Gastroesophageal sphincter (tissue), 4 donors: ENCODE data around the gene VPS18. TPM values are rescaled to one million over a fixed set of nuclear protein-coding genes. Genes with fewer than 3 reads are reported as not detected.

Experiments
- ATAC-seq: fragments of 150-250 bp; one replicate; pipeline ENCODE4 v1.9.1; 2016; ENCODE audit warnings: mild to moderate bottlenecking, moderate library complexity
- H3K27ac ChIP-seq, 4 donors: fragments of 200-600 bp; sonication (generic) in 3 of 4; 1 replicate in 3 of 4; 2 replicates in 1 of 4; pipeline ENCODE4 v1.5.1; 2016 to 2019
- H3K27me3 ChIP-seq: fragments of 200-600 bp; sonication (generic); one replicate; pipeline ENCODE4 v1.5.1; 2019
- H3K36me3 ChIP-seq, 2 donors: fragments of 200-600 bp; sonication (generic); one replicate each; pipeline ENCODE4 v1.5.1; 2019; ENCODE audit warnings: control low read depth in 1 of 2
- H3K4me1 ChIP-seq, 3 donors: fragments of 200-600 bp; sonication (generic); 1 replicate in 2 of 3; 2 replicates in 1 of 3; pipeline ENCODE4 v1.5.1; 2016 to 2019; ENCODE audit warnings: control low read depth in 2 of 3
- H3K4me3 ChIP-seq, 2 donors: fragments of 200-600 bp; sonication (generic); one replicate each; pipeline ENCODE4 v1.5.1; 2019; ENCODE audit warnings: mild to moderate bottlenecking in 1 of 2, moderate library complexity in 1 of 2
- H3K9me3 ChIP-seq, 3 donors: fragments of 200-600 bp; sonication (generic); one replicate each; pipeline ENCODE4 v1.5.1; 2017 to 2019; ENCODE audit warnings: control low read depth in 2 of 3
- EP300 ChIP-seq: sonication (generic); formaldehyde crosslinking; IDR thresholded peaks from one replicate; pipeline ENCODE4 v1.6.1; 2017; ENCODE audit warnings: antibody characterized with exemption, mild to moderate bottlenecking
- POLR2A ChIP-seq, 2 donors: fragments of 450-650 bp; IDR thresholded peaks; one replicate each; pipeline ENCODE4 v1.6.1; 2017; ENCODE audit warnings: antibody characterized with exemption in 2 of 2, mild to moderate bottlenecking in 2 of 2, moderate library complexity in 1 of 2
- POLR2AphosphoS5 ChIP-seq: sonication (generic); formaldehyde crosslinking; IDR thresholded peaks from one replicate; pipeline ENCODE4 v1.6.1; 2017; ENCODE audit warnings: antibody characterized with exemption
- WGBS, 2 donors: methylation state at CpG; one replicate each; pipeline ENCODE4 v1.1.5; 2018; ENCODE audit warnings: low coverage in 1 of 2; 5-methylcytosine and 5-hydroxymethylcytosine counted together
- total RNA-seq, 4 donors: library from RNA; depleted of rRNA; stranded (reverse); fragments of >200 nt; gene quantifications; one replicate each; pipeline ENCODE4 v1.1.0, GENCODE V29; 2016
- TF ChIP-seq, protein P1 (sequence below), 4 experiments: fragments of 200-600 bp in 2 of 4; fragments of 450-650 bp in 2 of 4; sonication (generic) in 1 of 4; IDR thresholded peaks; one replicate each; pipeline ENCODE4 v1.5.1; 2017 to 2019; ENCODE audit warnings: antibody characterized with exemption in 4 of 4, mild to moderate bottlenecking in 2 of 4, moderate library complexity in 2 of 4

Gene VPS18
- total RNA-seq, 4 donors from 2014 or later: 24.6 to 36.3 (median 29.9) TPM

DNA sequence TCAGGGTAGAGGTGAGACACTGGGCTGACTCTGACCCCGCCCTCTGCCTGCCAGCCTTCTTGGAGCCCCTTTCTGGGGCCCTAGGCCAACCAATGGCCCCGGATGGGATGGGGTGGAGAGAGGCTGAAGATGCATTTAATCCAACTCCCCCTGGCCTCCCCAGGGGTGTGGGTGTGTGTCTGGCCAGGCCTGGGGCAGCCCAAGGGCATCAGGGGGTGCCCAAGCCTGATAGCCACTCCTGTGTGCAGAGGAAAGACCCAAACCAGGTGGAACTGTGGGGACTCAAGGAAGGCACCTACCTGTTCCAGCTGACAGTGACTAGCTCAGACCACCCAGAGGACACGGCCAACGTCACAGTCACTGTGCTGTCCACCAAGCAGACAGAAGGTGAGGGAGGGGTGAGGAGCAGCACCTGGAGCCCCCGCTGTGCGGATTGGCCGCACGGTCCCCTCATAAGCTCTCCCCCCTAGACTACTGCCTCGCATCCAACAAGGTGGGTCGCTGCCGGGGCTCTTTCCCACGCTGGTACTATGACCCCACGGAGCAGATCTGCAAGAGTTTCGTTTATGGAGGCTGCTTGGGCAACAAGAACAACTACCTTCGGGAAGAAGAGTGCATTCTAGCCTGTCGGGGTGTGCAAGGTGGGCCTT lies 40.9 kb upstream of the VPS18 start:
- peaks cover 25% of the 10 kb centered on the region for H3K27me3 ChIP-seq
- peaks cover 0 to 9% (median 0%) of the 10 kb centered on the region in 3 donors for H3K4me1 ChIP-seq
- H3K4me3 ChIP-seq: no peak overlapping the region
- H3K27ac ChIP-seq: no peak overlapping the region
- TF ChIP-seq EP300 (no peak), POLR2A (IDR thresholded peaks at IDR 0.05) (no peak)
- TF ChIP-seq, protein P1, sequence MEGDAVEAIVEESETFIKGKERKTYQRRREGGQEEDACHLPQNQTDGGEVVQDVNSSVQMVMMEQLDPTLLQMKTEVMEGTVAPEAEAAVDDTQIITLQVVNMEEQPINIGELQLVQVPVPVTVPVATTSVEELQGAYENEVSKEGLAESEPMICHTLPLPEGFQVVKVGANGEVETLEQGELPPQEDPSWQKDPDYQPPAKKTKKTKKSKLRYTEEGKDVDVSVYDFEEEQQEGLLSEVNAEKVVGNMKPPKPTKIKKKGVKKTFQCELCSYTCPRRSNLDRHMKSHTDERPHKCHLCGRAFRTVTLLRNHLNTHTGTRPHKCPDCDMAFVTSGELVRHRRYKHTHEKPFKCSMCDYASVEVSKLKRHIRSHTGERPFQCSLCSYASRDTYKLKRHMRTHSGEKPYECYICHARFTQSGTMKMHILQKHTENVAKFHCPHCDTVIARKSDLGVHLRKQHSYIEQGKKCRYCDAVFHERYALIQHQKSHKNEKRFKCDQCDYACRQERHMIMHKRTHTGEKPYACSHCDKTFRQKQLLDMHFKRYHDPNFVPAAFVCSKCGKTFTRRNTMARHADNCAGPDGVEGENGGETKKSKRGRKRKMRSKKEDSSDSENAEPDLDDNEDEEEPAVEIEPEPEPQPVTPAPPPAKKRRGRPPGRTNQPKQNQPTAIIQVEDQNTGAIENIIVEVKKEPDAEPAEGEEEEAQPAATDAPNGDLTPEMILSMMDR (IDR thresholded peaks at IDR 0.05): no peak
- H3K36me3 ChIP-seq: no peaks in the 10 kb centered on the region
- ATAC-seq: no peak
- H3K9me3 ChIP-seq: no peaks in the 10 kb centered on the region
- 88% methylated on average over 8 of the region's 16 CpGs; no CpG with 5 or more reads in 1 of the 2 donors for WGBS, 2 donors

DNA sequence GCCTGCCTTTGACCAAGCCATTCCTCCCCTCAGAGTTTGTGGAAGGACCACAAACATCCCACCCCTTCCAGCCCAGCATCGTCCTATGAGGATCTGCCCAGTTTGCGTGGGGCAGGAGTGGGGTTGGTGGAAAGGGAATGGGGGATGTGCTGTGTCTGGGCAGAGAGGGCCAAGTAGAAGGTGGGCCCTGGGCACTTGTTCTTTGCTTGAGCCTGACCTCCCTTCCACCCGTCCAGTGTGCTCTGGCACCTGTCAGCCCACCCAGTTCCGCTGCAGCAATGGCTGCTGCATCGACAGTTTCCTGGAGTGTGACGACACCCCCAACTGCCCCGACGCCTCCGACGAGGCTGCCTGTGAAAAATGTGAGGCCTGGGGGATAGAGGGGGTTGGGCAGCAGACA lies 40.1 kb upstream of the VPS18 start:
- Histone ChIP-seq H3K27ac (no peak overlapping the region), H3K27me3 (peaks cover 33% of the 10 kb centered on the region), H3K36me3 (no peaks in the 10 kb centered on the region), H3K4me3 (no peak overlapping the region), H3K4me1 (peaks cover 0 to 9% (median 0%) of the 10 kb centered on the region in 3 donors), H3K9me3 (no peaks in the 10 kb centered on the region)
- TF ChIP-seq, protein P1 (IDR thresholded peaks at IDR 0.05): no peak
- TF ChIP-seq POLR2AphosphoS5: no peak
- no peak for TF ChIP-seq POLR2A (IDR thresholded peaks at IDR 0.05)
- no peak for TF ChIP-seq EP300
- WGBS, 2 donors: 60% methylated on average over 1 of the region's 10 CpGs; no CpG with 5 or more reads in 1 of the 2 donors
- ATAC-seq: no peak

DNA sequence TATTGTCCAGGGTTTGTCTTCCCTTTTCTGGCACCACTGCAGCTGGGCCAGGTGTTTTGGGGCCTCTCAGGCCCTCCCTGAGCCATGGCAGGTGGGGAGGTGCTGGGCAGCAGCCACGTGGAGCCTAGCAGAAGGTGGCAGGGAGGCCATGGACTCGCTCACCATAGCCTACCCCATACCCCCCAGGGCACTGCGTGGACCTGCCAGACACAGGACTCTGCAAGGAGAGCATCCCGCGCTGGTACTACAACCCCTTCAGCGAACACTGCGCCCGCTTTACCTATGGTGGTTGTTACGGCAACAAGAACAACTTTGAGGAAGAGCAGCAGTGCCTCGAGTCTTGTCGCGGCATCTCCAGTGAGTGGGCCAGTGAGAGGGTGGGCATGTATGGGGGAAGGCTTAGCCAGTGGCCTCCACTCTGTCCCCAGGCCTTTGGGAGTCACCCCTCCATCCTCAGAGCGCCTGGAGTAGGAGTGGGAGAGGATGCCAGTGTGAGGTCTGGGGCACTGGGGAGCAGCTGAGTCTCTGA lies 38.5 kb upstream of the VPS18 start:
- Histone ChIP-seq H3K36me3 (no peaks in the 10 kb centered on the region), H3K4me3 (no peak overlapping the region), H3K9me3 (no peaks in the 10 kb centered on the region), H3K4me1 (peaks cover 0 to 9% (median 0%) of the 10 kb centered on the region in 3 donors), H3K27ac (no peak overlapping the region), H3K27me3 (peaks cover 43% of the 10 kb centered on the region)
- 14 to 83% methylated on average over 1 of the region's 13 CpGs for WGBS, 2 donors
- TF ChIP-seq EP300 (no peak), POLR2AphosphoS5 (no peak), POLR2A (IDR thresholded peaks at IDR 0.05) (no peak)
- TF ChIP-seq, protein P1 (IDR thresholded peaks at IDR 0.05): no peak
- ATAC-seq: no peak

DNA sequence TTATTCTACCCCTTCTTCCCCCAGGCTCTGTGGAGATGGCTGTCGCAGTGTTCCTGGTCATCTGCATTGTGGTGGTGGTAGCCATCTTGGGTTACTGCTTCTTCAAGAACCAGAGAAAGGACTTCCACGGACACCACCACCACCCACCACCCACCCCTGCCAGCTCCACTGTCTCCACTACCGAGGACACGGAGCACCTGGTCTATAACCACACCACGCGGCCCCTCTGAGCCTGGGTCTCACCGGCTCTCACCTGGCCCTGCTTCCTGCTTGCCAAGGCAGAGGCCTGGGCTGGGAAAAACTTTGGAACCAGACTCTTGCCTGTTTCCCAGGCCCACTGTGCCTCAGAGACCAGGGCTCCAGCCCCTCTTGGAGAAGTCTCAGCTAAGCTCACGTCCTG lies 37.5 kb upstream of the VPS18 start:
- Histone ChIP-seq H3K36me3 (no peaks in the 10 kb centered on the region), H3K27me3 (peaks cover 50% of the 10 kb centered on the region), H3K9me3 (no peaks in the 10 kb centered on the region), H3K4me3 (no peak overlapping the region), H3K27ac (no peak overlapping the region), H3K4me1 (peaks cover 0 to 9% (median 0%) of the 10 kb centered on the region in 3 donors)
- no peak for TF ChIP-seq POLR2AphosphoS5
- no peak for TF ChIP-seq POLR2A (IDR thresholded peaks at IDR 0.05)
- no peak for TF ChIP-seq EP300
- TF ChIP-seq, protein P1 (IDR thresholded peaks at IDR 0.05): no peak
- ATAC-seq: no peak
- no CpG with 5 or more reads among the region's 8 CpGs for WGBS, 2 donors
